Measurements from ENCODE around the gene USP40.
"Not testable (repeated sequence)": the region's sequence is repeated elsewhere in the genome, so short reads cannot be mapped to it uniquely, and the experiment has no call there.

The USP40 gene

DNA sequence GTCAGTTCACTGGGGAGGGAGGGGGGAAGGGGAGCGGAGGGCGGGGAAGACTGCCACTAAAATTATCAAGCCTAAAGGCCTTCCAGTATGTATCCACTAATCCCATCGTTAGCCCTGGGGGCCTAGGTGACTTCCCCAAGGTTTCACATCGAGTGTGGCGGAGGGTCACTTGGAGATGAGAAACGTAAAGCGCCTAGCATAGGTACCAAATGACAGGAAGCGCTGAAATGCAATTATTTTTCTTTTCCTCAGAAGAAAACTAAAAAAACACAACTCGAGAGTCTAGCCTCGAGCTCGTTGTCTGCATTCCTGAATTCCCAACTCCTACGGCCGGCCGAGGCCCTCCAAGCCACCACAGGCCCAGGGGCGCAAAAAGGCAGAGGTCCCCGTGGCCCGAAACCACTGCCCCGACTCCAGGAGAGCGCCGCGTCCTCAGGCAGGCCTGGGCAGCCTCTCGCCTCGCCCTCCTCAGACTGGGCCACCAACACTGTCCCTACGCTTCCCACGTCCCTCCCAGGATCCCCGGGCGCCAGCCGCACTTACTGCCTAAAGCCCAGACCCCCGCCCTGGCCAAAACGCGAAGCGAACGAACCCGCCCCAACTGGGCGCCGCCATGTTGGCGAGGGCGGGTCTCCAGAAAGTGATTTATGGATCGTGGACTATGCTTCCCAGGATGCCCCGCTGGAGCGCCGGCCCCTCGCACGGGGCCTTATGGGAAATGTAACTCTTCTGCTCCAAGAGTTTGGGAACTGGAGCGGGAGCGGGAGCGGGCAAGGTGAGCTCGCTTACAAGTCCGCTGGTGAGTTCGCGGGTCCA, at the start of gene USP40:
Gene USP40, minus strand, starts transcription at position 642 of the 816 bp plus-strand sequence. CDS start 1,228 bp downstream, outside the sequence.
- peak; percentile 79 to 80 for ATAC-seq

DNA sequence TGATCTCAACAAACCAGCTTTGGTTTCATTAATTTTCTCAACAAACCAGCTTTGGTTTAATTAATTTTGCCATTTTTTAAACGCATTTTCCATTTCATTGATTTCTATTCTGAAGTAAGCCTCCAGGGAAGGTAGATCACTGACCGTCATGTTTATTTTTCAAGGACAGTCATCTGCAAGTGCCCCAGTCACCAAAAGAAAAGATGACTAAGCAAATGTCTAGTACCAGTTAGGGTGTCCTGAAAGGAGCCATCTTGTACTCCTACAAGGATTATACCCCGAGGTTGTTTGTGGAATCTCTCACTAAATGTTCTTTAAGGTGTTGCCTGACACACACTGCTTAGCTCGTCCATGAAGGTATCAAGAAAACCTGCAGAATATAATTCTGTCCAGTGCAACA, 44.7 kb upstream of the USP40 start:
- ATAC-seq, result no peak

- no peak for ATAC-seq
Observed at GRCh38 chr2:233605680-233606079, 39.1 kb upstream of the USP40 start.

DNA sequence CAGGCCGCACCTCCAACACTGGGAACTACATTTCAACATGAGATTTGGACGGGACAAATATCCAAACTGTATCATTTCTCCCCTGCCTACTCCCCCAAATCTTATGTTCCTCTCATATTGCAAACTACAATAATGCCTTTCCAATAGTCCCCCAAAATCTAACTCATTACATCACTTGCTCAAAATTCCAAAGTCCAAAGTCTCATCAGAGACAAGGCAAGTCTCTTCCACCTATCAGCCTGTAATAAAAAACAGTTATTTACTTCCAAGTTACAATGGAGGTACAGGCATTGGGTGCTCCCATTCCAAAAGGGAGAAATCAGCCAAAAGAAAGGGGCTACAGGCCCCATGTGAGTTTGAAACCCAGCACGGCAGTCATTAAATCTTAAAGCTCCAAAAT, 38.2 kb upstream of the USP40 start:
- no peak for ATAC-seq

DNA sequence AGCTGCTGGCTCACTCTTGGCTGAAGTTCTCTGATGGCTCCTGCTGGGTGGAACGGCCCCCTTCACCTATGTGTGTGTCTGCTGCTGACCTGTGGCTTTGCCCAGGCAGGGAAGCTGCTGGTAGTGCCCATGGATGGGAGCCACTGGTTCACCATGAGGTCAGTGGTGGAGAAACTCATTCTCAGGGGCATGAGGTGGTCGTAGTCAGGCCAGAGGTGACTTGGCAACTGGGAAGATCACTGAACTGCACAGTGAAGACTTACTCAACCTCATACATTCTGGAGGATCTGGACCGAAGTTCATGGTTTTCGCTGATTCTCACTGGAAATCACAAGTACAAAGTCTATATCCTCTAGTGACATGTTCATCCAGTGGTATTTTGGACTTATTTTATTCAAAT, 36.9 kb upstream of the USP40 start:
- ATAC-seq, result no peak

DNA sequence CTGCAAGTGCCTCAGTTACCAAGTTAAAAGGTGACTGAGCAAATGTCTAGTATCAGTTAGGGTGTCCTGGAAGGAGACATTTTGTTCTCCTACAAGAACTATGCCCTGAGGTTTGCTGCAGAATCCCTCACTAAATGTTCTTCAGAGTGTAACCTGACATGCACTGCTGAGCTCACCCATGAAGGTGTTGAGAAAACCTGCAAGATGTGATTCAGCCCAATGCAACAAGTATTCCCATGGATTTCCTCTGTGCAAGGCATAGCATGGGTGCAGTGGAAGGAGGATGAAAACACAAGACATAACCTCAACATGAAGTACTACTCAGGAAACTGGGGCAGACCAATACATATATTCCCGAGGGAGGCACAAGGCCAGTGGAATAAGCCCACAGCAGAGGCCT, 35.5 kb upstream of the USP40 start:
- no peak for ATAC-seq

DNA sequence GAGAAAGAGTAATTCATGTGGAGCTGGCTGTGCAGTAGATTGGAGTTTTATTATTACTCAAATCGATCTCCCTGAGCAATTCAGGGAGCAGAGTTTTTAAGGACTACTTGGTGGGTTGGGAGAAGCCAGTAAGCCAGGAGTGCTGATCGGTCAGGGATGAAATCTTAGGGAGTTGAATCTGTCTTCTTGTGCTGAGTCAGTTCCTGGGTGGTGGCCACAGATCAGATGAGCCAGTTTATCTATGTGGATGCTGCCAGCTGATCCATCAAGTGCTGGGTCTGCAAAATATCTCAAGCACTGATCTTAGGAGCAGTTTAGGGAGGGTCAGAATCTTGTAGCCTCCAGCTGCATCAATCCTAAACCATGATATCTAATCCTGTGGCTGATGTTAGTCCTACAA, 33.8 kb upstream of the USP40 start:
- ATAC-seq, result no peak

GRCh38 chr2:233598952-233599351, 32.4 kb upstream of the USP40 start:
- ATAC-seq, result no peak

DNA sequence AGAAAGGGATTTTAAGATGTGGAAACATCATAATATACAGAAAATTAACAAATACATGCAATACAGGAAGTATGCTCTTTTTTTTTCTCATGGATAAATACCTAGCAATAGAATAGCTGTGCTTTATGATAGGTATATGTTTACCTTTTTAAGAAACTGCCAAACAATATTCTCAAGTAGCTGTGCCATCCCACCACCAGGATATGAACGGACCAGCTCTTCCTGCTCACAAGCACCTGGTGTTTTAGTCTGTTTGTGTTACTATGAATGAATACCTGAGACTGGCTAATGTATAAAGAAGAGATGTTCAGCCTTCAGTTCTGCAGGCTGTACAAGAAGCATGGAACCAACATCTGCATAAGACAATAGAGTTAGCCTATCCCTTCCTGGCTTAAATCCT, 30.9 kb upstream of the USP40 start:
- no peak for ATAC-seq

- no peak for ATAC-seq
Observed at GRCh38 chr2:233593201-233593600, 26.6 kb upstream of the USP40 start.

DNA sequence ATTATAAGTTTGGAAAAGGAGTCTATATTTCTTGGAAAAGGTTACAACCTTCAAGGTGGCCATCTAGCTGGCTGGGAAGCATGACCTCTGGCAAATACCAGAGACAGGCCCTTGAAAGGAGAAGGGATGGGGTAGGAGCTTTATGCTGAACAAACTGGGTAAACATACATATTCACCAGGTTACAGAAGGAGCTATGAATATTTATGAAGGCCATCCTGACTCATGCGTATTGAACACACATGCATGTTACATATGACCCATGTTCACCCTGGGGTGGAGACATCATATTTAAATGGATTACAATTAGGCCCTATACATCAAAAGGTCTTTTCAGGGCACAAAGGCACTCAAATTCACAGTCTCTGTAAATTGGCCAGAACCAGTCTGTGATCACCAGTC, 26.1 kb upstream of the USP40 start:
- not testable (repeated sequence) for ATAC-seq

GRCh38 chr2:233588400-233588799, 21.8 kb upstream of the USP40 start:
- no peak for ATAC-seq

DNA sequence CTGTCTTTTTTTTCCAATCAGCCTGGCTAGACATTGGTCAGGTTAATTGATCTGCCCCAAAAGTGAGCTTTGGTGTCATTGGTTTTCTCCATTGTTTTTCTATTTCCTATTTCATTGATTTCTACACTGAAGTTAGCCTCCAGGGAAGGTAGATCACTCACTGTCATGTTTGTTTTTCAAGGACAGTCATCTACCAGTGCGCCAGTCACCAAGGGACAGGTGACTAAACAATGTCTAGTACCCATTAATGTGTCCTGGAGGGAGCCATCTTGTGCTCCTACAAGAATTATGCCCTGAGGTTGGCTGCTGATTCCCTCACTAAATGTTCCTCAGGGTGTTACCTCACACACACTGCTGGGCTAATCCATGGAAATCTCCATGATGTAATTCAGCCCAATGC, 17.6 kb upstream of the USP40 start:
- ATAC-seq, result no peak

DNA sequence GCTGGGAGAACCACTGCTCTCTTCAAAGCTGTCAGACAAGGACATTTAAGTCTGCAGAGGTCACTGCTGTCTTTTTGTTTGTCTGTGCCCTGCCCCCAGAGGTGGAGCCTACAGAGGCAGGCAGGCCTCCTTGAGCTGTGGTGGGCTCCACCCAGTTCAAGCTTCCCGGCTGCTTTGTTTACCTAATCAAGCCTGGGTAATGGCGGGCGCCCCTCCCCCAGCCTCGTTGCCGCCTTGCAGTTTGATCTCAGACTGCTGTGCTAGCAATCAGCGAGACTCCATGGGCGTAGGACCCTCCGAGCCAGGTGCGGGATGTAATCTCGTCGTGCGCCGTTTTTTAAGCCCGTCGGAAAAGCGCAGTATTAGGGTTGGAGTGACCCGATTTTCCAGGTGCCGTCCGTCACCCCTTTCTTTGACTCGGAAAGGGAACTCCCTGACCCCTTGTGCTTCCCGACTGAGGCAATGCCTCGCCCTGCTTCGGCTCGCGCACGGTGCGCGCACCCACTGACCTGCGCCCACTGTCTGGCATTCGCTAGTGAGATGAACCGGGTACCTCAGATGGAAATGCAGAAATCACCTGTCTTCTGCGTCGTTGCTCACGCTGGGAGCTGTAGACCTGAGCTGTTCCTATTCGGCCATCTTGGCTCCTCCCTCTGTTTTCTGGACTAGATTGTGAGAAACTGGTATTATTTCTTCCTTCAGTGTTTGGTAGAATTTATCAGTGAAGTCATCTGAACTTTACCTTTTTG, 16.8 kb upstream of the USP40 start:
- not testable (repeated sequence) for ATAC-seq

DNA sequence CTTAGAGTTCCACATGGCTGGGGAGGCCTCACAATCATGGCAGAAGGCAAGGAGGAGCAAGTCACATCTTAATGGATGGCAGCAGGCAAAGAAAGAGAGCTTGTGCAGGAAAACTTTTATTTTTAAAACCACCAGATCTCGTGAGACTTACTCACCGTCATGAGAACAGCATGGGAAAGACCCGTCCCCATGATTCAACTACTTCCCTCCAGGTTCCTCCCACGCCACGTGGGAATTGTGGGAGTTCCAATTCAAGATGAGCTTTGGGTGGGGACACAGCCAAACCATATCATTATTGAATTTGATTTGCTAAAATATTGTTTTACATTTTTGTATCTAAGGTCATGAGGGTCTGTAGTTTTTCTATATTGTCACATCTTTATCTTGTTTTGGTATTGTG, 10.8 kb upstream of the USP40 start:
- not testable (repeated sequence) for ATAC-seq

GRCh38 chr2:233572468-233572867, 5.9 kb upstream of the USP40 start:
- ATAC-seq, result no peak

DNA sequence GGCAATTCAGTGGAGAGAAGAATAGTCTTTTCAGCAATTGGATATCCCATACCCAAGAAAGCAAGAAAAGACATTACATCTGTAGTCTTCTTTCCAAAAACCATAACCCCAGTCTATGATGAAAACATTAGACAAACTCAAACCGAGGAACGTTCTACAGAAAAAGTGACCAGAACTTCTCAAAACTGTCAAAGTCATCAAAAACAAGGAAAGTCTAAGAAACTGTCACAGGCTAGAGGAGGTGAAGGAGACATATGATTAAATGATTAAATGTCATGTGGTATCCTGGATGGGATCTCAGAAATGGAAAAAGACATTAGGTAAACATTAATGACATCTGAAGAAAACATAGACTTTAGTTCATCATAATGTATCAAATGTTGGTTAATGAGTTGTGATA, 4.9 kb upstream of the USP40 start:
- ATAC-seq, result no peak

DNA sequence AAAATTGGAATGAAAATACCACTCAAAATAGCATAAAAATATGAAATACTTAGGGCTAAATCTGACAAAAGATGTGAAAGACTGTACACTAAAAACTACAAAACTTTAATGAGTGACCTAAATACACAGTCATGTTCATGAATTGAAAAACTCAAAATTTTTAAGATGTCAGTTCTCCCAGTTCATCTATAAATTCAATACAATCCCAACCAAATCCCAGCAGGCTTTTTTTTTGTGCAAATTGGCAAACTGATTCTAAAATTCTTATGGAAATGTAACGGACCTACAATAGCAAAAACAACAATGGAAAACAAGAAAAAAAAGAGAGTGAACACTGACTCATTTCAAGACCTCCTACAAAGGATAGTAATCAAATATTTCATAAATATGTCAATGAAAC, 4.4 kb upstream of the USP40 start:
- no peak for ATAC-seq

DNA sequence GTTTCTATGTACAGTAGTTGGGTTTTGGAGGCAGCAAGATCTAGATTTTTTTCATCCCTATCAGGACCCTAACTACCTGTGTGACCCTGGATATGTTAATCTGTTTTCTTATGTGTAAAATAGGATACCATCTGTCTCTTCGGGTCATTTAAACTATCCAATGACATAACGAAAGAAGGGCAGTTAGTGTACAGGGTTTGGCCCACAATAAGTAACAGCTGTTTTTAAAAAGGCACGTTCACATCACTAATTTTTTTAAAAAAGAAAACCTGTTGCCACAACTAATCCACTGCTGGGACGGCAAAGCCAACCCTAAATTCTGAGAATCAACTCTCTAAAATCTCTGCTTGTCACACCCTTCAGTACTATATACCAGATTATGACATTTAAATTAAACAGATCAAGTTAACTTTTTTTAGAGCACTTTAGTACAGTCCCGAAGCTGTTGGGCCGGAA, 869 bp downstream of the USP40 start:
- ATAC-seq, result no peak

DNA sequence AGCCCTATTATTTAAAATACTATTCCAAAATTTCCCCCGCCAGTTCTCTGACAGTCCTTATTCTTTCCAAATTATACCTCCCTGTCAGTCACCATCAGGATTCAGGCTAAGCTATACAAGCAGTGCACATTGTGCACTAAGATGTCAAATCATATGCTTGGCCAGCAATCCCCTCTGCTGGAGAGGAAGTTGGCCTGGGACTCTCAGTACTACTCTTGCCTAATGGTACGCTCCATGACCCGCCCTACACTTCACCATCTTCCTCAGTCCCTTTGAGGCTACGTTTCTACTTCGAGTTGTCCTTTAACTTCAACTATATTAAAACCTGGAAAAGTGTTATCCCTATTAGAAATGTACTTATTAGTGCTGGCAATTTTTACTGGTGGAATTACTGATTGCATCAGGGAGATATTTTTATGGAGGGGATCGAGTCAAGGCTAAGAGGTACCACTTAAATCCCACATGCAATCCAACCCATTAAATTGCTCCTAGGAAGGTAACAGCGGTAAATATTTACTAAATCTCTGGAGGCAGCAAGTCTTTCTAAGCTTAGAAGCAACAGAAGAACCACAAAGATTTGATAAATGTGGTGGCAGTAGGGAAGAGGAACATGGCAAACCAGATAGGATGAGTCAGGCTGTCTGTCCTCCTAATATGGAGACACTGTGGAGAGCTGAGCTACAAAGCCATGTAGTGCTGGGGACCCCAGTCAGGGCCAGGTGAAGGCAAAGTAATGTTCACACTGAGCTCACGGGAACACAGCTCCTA, 2.7 kb downstream of the USP40 start:
- ATAC-seq, result no peak

GRCh38 chr2:233556881-233557736, 9.5 kb downstream of the USP40 start:
- no peak for ATAC-seq

- no peak for ATAC-seq
Observed at GRCh38 chr2:233553366-233553765, 13.2 kb downstream of the USP40 start.
